HepG2 (cell line): ENCODE measurements around the gene POLE. TPM values are rescaled to one million over a fixed set of nuclear protein-coding genes. Genes with fewer than 3 reads are reported as not detected.

ENCODE experiments used
- ATAC-seq: fragments of 200-7000 bp; cut with Tn5 transposase; 3 replicates; pipeline ENCODE4 v1.9.1; 2020; ENCODE audit warnings: mild to moderate bottlenecking, moderate library complexity
- BruUV-seq: library from RNA; stranded (reverse); fragments of 400-500 nt; replicated peaks from 2 replicates; lab custom pipeline; 2021; lab: Mats Ljungman, UMichigan
- CTCF ChIA-PET: fragments of 300-600 bp; formaldehyde crosslinking; extraction: SDS; loops from one replicate; lab custom pipeline; 2021; ENCODE audit warnings: low total read pairs, inconsistent platforms, low intra/inter-chr PET ratio; lab: Yijun Ruan, JAX
- POLR2A ChIA-PET: fragments of 350-600 bp; sonication (Branson Sonifier 250); formaldehyde crosslinking; loops from one replicate; lab custom pipeline; 2020; ENCODE audit warnings: antibody characterized with exemption, inconsistent platforms; lab: Yijun Ruan, JAX
- DNase-seq: peaks from one replicate; pipeline ENCODE4 v3.0.0-alpha.2; 2015; ENCODE audit warnings: low spot score
- FAIRE-seq: peaks from 3 replicates; lab custom pipeline; 2011; peaks lifted over from hg19 to GRCh38; lab: Jason Lieb, UNC
- H2AFZ ChIP-seq: one replicate; pipeline ENCODE4 v1.6.1; 2011; ENCODE audit warnings: low read length, inconsistent platforms
- H3K27ac ChIP-seq: fragments of 300-600 bp; 3 replicates; pipeline ENCODE4 v1.8.0; 2011; ENCODE audit warnings: mixed run types, mild to moderate bottlenecking, mixed read lengths, low read length, inconsistent platforms; ENCODE audit not compliant: insufficient read depth; ENCODE audit errors: extremely low read length
- H3K27me3 ChIP-seq, 2 experiments: fragments of 200-600 bp in 1 of 2; 2 replicates in 1 of 2; 3 replicates in 1 of 2; pipeline versions ENCODE4 v1.6.0 to v1.8.0; 2011; ENCODE audit warnings: low read length in 2 of 2, mild to moderate bottlenecking in 2 of 2, moderate library complexity in 2 of 2, inconsistent platforms in 1 of 2; ENCODE audit not compliant: insufficient read depth in 2 of 2, control insufficient read depth in 1 of 2
- H3K36me3 ChIP-seq, 2 experiments: fragments of 200-600 bp in 1 of 2; replicated peaks in 1 of 2; 2 replicates in 1 of 2; 3 replicates in 1 of 2; pipeline versions ENCODE4 v1.5.1 to v1.8.0; 2011; ENCODE audit warnings: low read length in 2 of 2, inconsistent platforms in 1 of 2; ENCODE audit not compliant: insufficient read depth in 2 of 2, control insufficient read depth in 1 of 2
- H3K4me1 ChIP-seq: 2 replicates; pipeline ENCODE4 v1.5.1; 2012; ENCODE audit warnings: low read length, inconsistent platforms; ENCODE audit not compliant: insufficient read depth
- H3K4me2 ChIP-seq: 2 replicates; pipeline ENCODE4 v1.6.0; 2011; ENCODE audit warnings: low read depth, low read length, inconsistent platforms
- H3K4me3 ChIP-seq, 3 experiments: fragments of 200-600 bp in 1 of 3; sonication (generic), shearing (Covaris generic) in 1 of 3; replicated peaks in 1 of 3; 2 replicates each; pipeline ENCODE4 v1.5.1; 2011 to 2016; ENCODE audit warnings: low read length in 3 of 3, inconsistent platforms in 2 of 3, low read depth in 2 of 3, mild to moderate bottlenecking in 2 of 3, control low read depth in 1 of 3, mixed read lengths in 1 of 3; ENCODE audit not compliant: insufficient read depth in 1 of 3
- H3K79me2 ChIP-seq: one replicate; pipeline ENCODE4 v1.6.1; 2011; ENCODE audit warnings: low read length, inconsistent platforms; ENCODE audit not compliant: insufficient read depth
- H3K9ac ChIP-seq: 2 replicates; pipeline ENCODE4 v1.6.0; 2011; ENCODE audit warnings: mild to moderate bottlenecking, low read depth, low read length, inconsistent platforms; ENCODE audit not compliant: insufficient read depth
- H3K9me3 ChIP-seq: 2 replicates; pipeline ENCODE4 v1.5.1; 2012; ENCODE audit warnings: mild to moderate bottlenecking, low read length
- H4K20me1 ChIP-seq: 2 replicates; pipeline ENCODE4 v1.6.0; 2011; ENCODE audit warnings: inconsistent platforms, mild to moderate bottlenecking, low read length, moderate library complexity; ENCODE audit not compliant: insufficient read depth
- ATF6 ChIP-seq: sonication (generic); formaldehyde crosslinking; conservative IDR thresholded peaks from 2 replicates; pipeline ENCODE4 v1.4.0; 2020; ENCODE audit warnings: missing genetic modification reagents
- CREB1 ChIP-seq, 2 experiments: fragments of 450-650 bp in 1 of 2; IDR thresholded peaks; 2 replicates each; pipeline ENCODE4 v1.6.1; 2016 to 2017; ENCODE audit warnings: control low read depth in 1 of 2, mild to moderate bottlenecking in 1 of 2, missing compliant biosample characterization in 1 of 2, missing genetic modification characterization in 1 of 2
- DZIP1 ChIP-seq: sonication (generic); formaldehyde crosslinking; IDR thresholded peaks from 2 replicates; pipeline ENCODE4 v1.5.0; 2020; ENCODE audit warnings: mild to moderate bottlenecking, missing genetic modification reagents
- FOXP1 ChIP-seq, 2 experiments: fragments of 450-650 bp in 1 of 2; IDR thresholded peaks; 2 replicates each; pipeline ENCODE4 v1.6.1; 2017 to 2018; ENCODE audit warnings: antibody characterized with exemption in 1 of 2
- NKX3-1 ChIP-seq: sonication (generic); formaldehyde crosslinking; IDR thresholded peaks from 2 replicates; pipeline ENCODE4 v1.5.0; 2020; ENCODE audit warnings: missing genetic modification reagents
- NR2F6 ChIP-seq, 2 experiments: IDR thresholded peaks; 2 replicates each; pipeline ENCODE4 v1.6.1; 2016; ENCODE audit warnings: antibody characterized with exemption in 1 of 2, mild to moderate bottlenecking in 1 of 2
- NRL ChIP-seq: sonication (generic); formaldehyde crosslinking; IDR thresholded peaks from 2 replicates; pipeline ENCODE4 v1.5.0; 2020; ENCODE audit warnings: missing genetic modification reagents, mild to moderate bottlenecking, moderate library complexity, borderline replicate concordance
- SRSF4 ChIP-seq: fragments of 200-400 bp; formaldehyde crosslinking; IDR thresholded peaks from one replicate; pipeline ENCODE4 v1.6.1; 2018; ENCODE audit warnings: mild to moderate bottlenecking, low read depth, low read length, moderate library complexity; ENCODE audit not compliant: poor library complexity, severe bottlenecking
- ZMYM3 ChIP-seq: sonication (generic); formaldehyde crosslinking; IDR thresholded peaks from 2 replicates; pipeline ENCODE4 v1.5.1; 2020; ENCODE audit warnings: mild to moderate bottlenecking, missing genetic modification reagents
- ZNF432 ChIP-seq: sonication (generic); formaldehyde crosslinking; IDR thresholded peaks from 2 replicates; pipeline ENCODE4 v1.5.0; 2020; ENCODE audit warnings: missing genetic modification reagents, mild to moderate bottlenecking, borderline replicate concordance
- ZNF687 ChIP-seq: sonication (generic); formaldehyde crosslinking; IDR thresholded peaks from 2 replicates; pipeline ENCODE4 v1.5.1; 2020; ENCODE audit warnings: mild to moderate bottlenecking, missing genetic modification reagents, moderate library complexity
- ZNF768 ChIP-seq: sonication (generic); formaldehyde crosslinking; IDR thresholded peaks from 2 replicates; pipeline ENCODE4 v1.4.0; 2020; ENCODE audit warnings: missing genetic modification reagents
- WGBS: methylation state at CpG from one replicate; pipeline ENCODE4 v1.1.6; 2017; ENCODE audit warnings: low lambda C conversion rate; 5-methylcytosine and 5-hydroxymethylcytosine counted together
- in situ Hi-C: cut with HindIII; loops from 2 replicates; pipeline ENCODE4 v1.10.0; 2017; ENCODE audit warnings: low pct_unique_long_range_greater_than_20kb; ENCODE audit not compliant: extremely low pct_ligation_motif_present
- intact Hi-C: fragments of 100-400 bp; cut with micrococcal nuclease; formaldehyde crosslinking; loops from one replicate; pipeline ENCODE4 v1.10.0; 2022; ENCODE audit not compliant: unreplicated experiment
- polyA plus RNA-seq, 8 experiments: library from polyadenylated mRNA; depleted of rRNA in 3 of 8; stranded (reverse) in 7 of 8; unstranded in 1 of 8; fragments of >200 nt; fragmentation: Illumina TruSeq in 4 of 8; extraction: Trizol in 4 of 8; gene quantifications; 2 replicates each; pipeline versions ENCODE4 v1.2.1 to v1.2.3, GENCODE V29; 2011 to 2016; ENCODE audit warnings: low read depth in 4 of 8, missing spikeins in 1 of 8, mixed read lengths in 1 of 8; ENCODE audit not compliant: insufficient read depth in 1 of 8
- total RNA-seq, 5 experiments: library from RNA; depleted of rRNA; stranded (reverse); fragments of >200 nt; fragmentation: Illumina TruSeq; extraction: Trizol; gene quantifications; 2 replicates each; pipeline ENCODE4 v1.2.3, GENCODE V29; 2016; ENCODE audit warnings: low read depth in 1 of 5

Gene POLE
- total and polyA plus RNA-seq, 2 of the 13 experiments (the other 11 are each of a cell fraction or from before 2014, with no cell fraction given), result 25.3 to 52.2 TPM

DNA sequence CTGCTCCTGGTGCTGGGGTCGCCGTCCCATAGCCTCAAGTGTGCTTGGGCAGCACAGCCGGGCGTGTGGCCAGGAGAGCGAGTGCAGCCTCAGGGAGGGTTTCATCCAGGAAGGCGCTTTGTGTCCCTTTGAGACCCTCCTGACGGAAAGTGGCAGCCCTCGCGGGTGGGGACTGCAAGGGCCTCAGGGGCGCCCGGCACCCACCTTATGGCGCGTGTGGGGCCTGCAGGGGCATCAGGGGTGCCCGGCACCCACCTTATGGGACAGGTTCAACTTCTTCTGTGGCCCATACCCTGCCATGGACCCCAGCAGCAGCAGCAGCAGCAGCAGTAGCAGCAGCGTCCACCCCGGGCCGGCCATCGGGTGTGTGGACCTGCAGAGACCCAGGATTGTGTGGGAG lies 81.2 kb downstream of the POLE start (continued):
- TF ChIP-seq FOXP1 (IDR thresholded peaks at IDR 0.05), result no peak
- TF ChIP-seq FOXP1 (CRISPR knock-in tag; IDR thresholded peaks at IDR 0.05), result no peak
- TF ChIP-seq CREB1 (IDR thresholded peaks at IDR 0.05), result no peak
- TF ChIP-seq CREB1 (CRISPR knock-in tag; IDR thresholded peaks at IDR 0.05), result no peak
- TF ChIP-seq NKX3-1 (CRISPR knock-in tag), result no peak

GRCh38 chr12:132604668-132605441 lies 82.3 kb downstream of the POLE start:
- CTCF ChIA-PET, result no interaction called here
- BruUV-seq, result no TSS peak
- H3K27me3 ChIP-seq, result peaks cover 4 to 53% of the 10 kb centered on the region in 2 experiments; a peak in 4 of 5 replicates
- no peak for FAIRE-seq
- H3K79me2 ChIP-seq, result no peaks in the 10 kb centered on the region
- H3K9me3 ChIP-seq, result no peaks in the 10 kb centered on the region
- no peak overlapping the region for H2AFZ ChIP-seq
- ATAC-seq, result no peak
- intact Hi-C loops (no loop called here), in situ Hi-C loops (loop anchor here (5.0 kb wide), 1 partner anchor 188 kb away; no protein-coding TSS in a partner anchor)
- peak overlapping the region; percentile 26; the same call in 1 of the 2 replicates for H3K4me2 ChIP-seq
- no peak overlapping the region; a peak in 1 of 6 replicates for H3K4me3 ChIP-seq
- H3K36me3 ChIP-seq, result no peaks in the 10 kb centered on the region
- POLR2A ChIA-PET, result no interaction called here
- no peak overlapping the region for H3K27ac ChIP-seq
- no peak for DNase-seq
- H3K4me1 ChIP-seq, result peaks cover 71% of the 10 kb centered on the region
- H3K9ac ChIP-seq, result no peak overlapping the region
- H4K20me1 ChIP-seq, result no peaks in the 10 kb centered on the region
- WGBS, result 38% methylated on average over 12 of the region's 16 CpGs
- TF ChIP-seq ZMYM3 (CRISPR knock-in tag) (peak; percentile 78), ZNF687 (peak; percentile 39), NR2F6 (IDR thresholded peaks at IDR 0.05) (peak; percentile 35; the same call in 1 of the 2 replicates), NR2F6 (CRISPR knock-in tag; IDR thresholded peaks at IDR 0.05) (peak; percentile 29; the same call in 1 of the 2 replicates), SRSF4 (no peak), ZNF768 (CRISPR knock-in tag) (peak; percentile 90), DZIP1 (CRISPR knock-in tag) (0 out of 2 replicates have a peak, but pooled peaks have one; percentile 53), ATF6 (CRISPR knock-in tag) (no peak), NRL (0 out of 2 replicates have a peak, but pooled peaks have one; percentile 19), ZNF432 (CRISPR knock-in tag) (no peak)
